Measurements from ENCODE around the gene MAP4K2. TPM values are rescaled to one million over a fixed set of nuclear protein-coding genes. Genes with fewer than 3 reads are reported as not detected.

MAP4K2 gene
- total and polyA plus RNA-seq, 9 of the 15 experiments (the other 6 are each of a cell fraction or from before 2014, with no cell fraction given) = 0.13 to 14.5 (median 7.3) TPM

DNA sequence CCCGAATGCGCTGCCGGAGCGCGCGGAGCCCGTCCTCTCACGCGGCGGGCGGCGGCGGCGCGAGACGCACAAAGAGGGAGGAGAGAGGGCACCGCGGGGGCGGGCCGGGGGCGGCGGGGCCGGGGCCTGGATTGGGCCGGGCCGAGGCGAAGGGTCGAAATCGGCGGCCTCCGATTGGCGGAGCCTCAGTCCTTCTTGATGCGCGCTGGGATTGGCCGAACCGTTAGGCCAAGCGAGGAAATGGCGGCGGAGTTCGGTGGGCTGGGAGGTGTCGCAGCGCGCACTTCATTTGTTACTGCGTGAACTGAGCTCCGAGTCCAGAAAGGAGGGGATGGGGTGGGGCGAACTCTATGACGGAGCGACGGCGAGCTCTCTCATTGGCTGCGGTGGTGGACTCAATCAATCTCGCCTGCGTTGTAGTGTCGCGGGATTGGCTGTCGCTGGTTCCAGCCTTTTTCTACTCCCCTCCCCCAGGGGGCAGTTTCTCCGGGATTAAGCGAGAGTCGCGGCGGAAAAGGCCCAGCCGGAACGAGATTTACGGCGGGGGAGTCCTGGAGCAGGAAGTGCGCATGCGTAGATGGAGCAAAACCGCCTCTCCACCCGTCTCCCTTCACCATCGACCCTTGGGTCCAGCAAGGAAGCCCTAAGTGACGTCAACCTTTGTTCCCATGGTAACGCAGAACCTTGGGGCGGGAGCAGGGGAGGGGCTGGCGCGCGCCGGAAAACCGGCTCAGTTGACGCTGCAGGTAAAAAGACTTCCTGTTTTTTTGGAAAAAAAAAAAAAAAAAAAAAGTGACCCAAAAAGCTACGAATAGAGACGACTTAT is 24.3 kb downstream of the MAP4K2 start, which contains the start of gene SF1 (continued):
- no peak for TF ChIP-seq NFIC (IDR thresholded peaks at IDR 0.05)
- no peak for TF ChIP-seq ZNF174 (CRISPR knock-in tag; IDR thresholded peaks at IDR 0.05)
- TF ChIP-seq, protein P1, sequence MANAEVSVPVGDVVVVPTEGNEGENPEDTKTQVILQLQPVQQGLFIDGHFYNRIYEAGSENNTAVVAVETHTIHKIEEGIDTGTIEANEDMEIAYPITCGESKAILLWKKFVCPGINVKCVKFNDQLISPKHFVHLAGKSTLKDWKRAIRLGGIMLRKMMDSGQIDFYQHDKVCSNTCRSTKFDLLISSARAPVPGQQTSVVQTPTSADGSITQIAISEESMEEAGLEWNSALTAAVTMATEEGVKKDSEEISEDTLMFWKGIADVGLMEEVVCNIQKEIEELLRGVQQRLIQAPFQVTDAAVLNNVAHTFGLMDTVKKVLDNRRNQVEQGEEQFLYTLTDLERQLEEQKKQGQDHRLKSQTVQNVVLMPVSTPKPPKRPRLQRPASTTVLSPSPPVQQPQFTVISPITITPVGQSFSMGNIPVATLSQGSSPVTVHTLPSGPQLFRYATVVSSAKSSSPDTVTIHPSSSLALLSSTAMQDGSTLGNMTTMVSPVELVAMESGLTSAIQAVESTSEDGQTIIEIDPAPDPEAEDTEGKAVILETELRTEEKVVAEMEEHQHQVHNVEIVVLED (CRISPR knock-in tag; IDR thresholded peaks at IDR 0.05) = no peak
- TF ChIP-seq, protein P2, sequence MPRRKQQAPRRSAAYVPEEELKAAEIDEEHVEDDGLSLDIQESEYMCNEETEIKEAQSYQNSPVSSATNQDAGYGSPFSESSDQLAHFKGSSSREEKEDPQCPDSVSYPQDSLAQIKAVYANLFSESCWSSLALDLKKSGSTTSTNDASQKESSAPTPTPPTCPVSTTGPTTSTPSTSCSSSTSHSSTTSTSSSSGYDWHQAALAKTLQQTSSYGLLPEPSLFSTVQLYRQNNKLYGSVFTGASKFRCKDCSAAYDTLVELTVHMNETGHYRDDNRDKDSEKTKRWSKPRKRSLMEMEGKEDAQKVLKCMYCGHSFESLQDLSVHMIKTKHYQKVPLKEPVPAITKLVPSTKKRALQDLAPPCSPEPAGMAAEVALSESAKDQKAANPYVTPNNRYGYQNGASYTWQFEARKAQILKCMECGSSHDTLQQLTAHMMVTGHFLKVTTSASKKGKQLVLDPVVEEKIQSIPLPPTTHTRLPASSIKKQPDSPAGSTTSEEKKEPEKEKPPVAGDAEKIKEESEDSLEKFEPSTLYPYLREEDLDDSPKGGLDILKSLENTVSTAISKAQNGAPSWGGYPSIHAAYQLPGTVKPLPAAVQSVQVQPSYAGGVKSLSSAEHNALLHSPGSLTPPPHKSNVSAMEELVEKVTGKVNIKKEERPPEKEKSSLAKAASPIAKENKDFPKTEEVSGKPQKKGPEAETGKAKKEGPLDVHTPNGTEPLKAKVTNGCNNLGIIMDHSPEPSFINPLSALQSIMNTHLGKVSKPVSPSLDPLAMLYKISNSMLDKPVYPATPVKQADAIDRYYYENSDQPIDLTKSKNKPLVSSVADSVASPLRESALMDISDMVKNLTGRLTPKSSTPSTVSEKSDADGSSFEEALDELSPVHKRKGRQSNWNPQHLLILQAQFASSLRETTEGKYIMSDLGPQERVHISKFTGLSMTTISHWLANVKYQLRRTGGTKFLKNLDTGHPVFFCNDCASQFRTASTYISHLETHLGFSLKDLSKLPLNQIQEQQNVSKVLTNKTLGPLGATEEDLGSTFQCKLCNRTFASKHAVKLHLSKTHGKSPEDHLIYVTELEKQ (CRISPR knock-in tag; IDR thresholded peaks at IDR 0.05) = no peak
- TF ChIP-seq, protein P3, sequence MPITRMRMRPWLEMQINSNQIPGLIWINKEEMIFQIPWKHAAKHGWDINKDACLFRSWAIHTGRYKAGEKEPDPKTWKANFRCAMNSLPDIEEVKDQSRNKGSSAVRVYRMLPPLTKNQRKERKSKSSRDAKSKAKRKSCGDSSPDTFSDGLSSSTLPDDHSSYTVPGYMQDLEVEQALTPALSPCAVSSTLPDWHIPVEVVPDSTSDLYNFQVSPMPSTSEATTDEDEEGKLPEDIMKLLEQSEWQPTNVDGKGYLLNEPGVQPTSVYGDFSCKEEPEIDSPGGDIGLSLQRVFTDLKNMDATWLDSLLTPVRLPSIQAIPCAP (CRISPR knock-in tag; IDR thresholded peaks at IDR 0.05; ENCODE audit: borderline replicate concordance) = no peak
- TF ChIP-seq, protein P4, sequence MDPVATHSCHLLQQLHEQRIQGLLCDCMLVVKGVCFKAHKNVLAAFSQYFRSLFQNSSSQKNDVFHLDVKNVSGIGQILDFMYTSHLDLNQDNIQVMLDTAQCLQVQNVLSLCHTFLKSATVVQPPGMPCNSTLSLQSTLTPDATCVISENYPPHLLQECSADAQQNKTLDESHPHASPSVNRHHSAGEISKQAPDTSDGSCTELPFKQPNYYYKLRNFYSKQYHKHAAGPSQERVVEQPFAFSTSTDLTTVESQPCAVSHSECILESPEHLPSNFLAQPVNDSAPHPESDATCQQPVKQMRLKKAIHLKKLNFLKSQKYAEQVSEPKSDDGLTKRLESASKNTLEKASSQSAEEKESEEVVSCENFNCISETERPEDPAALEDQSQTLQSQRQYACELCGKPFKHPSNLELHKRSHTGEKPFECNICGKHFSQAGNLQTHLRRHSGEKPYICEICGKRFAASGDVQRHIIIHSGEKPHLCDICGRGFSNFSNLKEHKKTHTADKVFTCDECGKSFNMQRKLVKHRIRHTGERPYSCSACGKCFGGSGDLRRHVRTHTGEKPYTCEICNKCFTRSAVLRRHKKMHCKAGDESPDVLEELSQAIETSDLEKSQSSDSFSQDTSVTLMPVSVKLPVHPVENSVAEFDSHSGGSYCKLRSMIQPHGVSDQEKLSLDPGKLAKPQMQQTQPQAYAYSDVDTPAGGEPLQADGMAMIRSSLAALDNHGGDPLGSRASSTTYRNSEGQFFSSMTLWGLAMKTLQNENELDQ (CRISPR knock-in tag; IDR thresholded peaks at IDR 0.05; ENCODE audit: borderline replicate concordance) = no peak
- TF ChIP-seq ZNF253 (CRISPR knock-in tag; conservative IDR thresholded peaks at IDR 0.05) = no peak
- peak; percentile 77 for TF ChIP-seq NFYB (IDR thresholded peaks at IDR 0.05; ENCODE audit: extremely low read depth, insufficient read length)
- TF ChIP-seq, protein P5, sequence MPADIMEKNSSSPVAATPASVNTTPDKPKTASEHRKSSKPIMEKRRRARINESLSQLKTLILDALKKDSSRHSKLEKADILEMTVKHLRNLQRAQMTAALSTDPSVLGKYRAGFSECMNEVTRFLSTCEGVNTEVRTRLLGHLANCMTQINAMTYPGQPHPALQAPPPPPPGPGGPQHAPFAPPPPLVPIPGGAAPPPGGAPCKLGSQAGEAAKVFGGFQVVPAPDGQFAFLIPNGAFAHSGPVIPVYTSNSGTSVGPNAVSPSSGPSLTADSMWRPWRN (IDR thresholded peaks at IDR 0.05; ENCODE audit: low read depth) = no peak
- TF ChIP-seq, protein P6, sequence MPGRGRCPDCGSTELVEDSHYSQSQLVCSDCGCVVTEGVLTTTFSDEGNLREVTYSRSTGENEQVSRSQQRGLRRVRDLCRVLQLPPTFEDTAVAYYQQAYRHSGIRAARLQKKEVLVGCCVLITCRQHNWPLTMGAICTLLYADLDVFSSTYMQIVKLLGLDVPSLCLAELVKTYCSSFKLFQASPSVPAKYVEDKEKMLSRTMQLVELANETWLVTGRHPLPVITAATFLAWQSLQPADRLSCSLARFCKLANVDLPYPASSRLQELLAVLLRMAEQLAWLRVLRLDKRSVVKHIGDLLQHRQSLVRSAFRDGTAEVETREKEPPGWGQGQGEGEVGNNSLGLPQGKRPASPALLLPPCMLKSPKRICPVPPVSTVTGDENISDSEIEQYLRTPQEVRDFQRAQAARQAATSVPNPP (IDR thresholded peaks at IDR 0.05; ENCODE audit: borderline replicate concordance, insufficient read depth, insufficient read length) = no peak
- TF ChIP-seq, protein P7, sequence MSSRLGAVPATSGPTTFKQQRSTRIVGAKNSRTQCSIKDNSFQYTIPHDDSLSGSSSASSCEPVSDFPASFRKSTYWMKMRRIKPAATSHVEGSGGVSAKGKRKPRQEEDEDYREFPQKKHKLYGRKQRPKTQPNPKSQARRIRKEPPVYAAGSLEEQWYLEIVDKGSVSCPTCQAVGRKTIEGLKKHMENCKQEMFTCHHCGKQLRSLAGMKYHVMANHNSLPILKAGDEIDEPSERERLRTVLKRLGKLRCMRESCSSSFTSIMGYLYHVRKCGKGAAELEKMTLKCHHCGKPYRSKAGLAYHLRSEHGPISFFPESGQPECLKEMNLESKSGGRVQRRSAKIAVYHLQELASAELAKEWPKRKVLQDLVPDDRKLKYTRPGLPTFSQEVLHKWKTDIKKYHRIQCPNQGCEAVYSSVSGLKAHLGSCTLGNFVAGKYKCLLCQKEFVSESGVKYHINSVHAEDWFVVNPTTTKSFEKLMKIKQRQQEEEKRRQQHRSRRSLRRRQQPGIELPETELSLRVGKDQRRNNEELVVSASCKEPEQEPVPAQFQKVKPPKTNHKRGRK (tag; IDR thresholded peaks at IDR 0.05) = no peak

Data from K562 (cell line).